ENCODE results near the gene MUSK. TPM values are rescaled to one million over a fixed set of nuclear protein-coding genes. Genes with fewer than 3 reads are reported as not detected.

MUSK gene
- total and polyA plus RNA-seq, 2 experiments from 2014 or later: not detected

DNA sequence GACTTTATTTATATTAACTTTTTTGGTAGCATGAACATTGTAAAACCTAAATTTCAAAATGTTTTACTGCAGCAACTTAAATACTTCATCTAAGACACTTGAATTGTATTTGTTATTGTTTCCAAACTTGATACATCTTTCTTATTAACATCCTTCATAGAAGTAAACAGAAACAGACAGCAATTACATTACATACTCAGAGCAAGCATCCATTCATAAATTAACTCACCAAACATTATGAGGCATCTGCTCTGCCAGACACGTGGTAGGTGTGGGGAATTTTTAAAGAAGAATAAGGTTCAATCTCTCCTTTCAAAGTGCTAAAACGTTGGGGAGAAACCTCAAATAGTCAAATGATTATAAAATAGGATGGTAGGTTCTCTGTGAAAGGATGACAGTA, 130.8 kb downstream of the MUSK start (continued):
- TF ChIP-seq, protein P1, sequence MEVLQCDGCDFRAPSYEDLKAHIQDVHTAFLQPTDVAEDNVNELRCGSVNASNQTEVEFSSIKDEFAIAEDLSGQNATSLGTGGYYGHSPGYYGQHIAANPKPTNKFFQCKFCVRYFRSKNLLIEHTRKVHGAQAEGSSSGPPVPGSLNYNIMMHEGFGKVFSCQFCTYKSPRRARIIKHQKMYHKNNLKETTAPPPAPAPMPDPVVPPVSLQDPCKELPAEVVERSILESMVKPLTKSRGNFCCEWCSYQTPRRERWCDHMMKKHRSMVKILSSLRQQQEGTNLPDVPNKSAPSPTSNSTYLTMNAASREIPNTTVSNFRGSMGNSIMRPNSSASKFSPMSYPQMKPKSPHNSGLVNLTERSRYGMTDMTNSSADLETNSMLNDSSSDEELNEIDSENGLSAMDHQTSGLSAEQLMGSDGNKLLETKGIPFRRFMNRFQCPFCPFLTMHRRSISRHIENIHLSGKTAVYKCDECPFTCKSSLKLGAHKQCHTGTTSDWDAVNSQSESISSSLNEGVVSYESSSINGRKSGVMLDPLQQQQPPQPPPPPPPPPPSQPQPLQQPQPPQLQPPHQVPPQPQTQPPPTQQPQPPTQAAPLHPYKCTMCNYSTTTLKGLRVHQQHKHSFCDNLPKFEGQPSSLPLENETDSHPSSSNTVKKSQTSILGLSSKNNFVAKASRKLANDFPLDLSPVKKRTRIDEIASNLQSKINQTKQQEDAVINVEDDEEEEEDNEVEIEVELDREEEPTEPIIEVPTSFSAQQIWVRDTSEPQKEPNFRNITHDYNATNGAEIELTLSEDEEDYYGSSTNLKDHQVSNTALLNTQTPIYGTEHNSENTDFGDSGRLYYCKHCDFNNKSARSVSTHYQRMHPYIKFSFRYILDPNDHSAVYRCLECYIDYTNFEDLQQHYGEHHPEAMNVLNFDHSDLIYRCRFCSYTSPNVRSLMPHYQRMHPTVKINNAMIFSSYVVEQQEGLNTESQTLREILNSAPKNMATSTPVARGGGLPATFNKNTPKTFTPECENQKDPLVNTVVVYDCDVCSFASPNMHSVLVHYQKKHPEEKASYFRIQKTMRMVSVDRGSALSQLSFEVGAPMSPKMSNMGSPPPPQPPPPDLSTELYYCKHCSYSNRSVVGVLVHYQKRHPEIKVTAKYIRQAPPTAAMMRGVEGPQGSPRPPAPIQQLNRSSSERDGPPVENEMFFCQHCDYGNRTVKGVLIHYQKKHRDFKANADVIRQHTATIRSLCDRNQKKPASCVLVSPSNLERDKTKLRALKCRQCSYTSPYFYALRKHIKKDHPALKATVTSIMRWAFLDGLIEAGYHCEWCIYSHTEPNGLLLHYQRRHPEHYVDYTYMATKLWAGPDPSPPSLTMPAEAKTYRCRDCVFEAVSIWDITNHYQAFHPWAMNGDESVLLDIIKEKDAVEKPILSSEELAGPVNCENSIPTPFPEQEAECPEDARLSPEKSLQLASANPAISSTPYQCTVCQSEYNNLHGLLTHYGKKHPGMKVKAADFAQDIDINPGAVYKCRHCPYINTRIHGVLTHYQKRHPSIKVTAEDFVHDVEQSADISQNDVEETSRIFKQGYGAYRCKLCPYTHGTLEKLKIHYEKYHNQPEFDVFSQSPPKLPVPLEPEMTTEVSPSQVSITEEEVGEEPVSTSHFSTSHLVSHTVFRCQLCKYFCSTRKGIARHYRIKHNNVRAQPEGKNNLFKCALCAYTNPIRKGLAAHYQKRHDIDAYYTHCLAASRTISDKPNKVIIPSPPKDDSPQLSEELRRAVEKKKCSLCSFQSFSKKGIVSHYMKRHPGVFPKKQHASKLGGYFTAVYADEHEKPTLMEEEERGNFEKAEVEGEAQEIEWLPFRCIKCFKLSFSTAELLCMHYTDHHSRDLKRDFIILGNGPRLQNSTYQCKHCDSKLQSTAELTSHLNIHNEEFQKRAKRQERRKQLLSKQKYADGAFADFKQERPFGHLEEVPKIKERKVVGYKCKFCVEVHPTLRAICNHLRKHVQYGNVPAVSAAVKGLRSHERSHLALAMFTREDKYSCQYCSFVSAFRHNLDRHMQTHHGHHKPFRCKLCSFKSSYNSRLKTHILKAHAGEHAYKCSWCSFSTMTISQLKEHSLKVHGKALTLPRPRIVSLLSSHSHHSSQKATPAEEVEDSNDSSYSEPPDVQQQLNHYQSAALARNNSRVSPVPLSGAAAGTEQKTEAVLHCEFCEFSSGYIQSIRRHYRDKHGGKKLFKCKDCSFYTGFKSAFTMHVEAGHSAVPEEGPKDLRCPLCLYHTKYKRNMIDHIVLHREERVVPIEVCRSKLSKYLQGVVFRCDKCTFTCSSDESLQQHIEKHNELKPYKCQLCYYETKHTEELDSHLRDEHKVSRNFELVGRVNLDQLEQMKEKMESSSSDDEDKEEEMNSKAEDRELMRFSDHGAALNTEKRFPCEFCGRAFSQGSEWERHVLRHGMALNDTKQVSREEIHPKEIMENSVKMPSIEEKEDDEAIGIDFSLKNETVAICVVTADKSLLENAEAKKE (CRISPR knock-in tag; IDR thresholded peaks at IDR 0.05): no peak

DNA sequence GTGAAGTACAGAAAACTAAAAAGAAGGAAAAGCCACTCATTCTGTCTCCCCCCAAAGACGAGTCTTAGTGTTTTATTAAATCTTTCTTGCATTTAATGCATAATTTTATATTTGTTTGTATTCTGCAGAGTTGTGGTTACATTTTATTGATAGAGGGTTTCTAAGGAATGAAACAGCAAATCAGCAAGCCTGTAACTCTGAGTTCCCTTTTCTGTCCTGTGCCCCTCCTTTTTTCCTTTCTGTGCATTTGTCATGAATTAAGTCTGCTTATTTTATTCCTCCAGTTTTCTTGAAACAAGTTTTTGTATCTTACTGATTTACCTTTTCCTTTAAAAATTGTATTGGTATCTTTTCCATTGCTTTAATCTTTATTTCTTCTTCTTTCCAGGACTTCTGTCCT, 132.8 kb downstream of the MUSK start:
- H3K27me3 ChIP-seq (ENCODE audit: insufficient read depth): no peaks in the 10 kb centered on the region
- no peaks in the 10 kb centered on the region; the same call in 1 of the 2 replicates for H3K9me2 ChIP-seq (ENCODE audit: insufficient read depth)
- H3K4me3 ChIP-seq: no peak overlapping the region
- H3K79me2 ChIP-seq (replicated peaks; ENCODE audit: insufficient read depth): no peaks in the 10 kb centered on the region
- H3K4me1 Mint-ChIP-seq: no peaks in the 10 kb centered on the region
- no peaks in the 10 kb centered on the region for H3K36me3 Mint-ChIP-seq (ENCODE audit: low read depth)
- peaks cover 3% of the 10 kb centered on the region; the same call in 2 of the 3 replicates for H3K9me3 Mint-ChIP-seq
- H3K27ac ChIP-seq (ENCODE audit: low read depth): no peak overlapping the region
- H3K36me3 ChIP-seq (ENCODE audit: insufficient read depth): no peaks in the 10 kb centered on the region
- H3K27ac Mint-ChIP-seq: no peak overlapping the region
- H2AFZ ChIP-seq: no peak overlapping the region
- H3K27me3 Mint-ChIP-seq (ENCODE audit: insufficient read depth, low read depth, poor library complexity): no peaks in the 10 kb centered on the region
- H4K20me1 ChIP-seq (replicated peaks; ENCODE audit: insufficient read depth): no peaks in the 10 kb centered on the region
- no peak for DNase-seq (ENCODE audit: low spot score)
- H3K4me2 ChIP-seq: no peak overlapping the region
- no peak overlapping the region for H3K4me3 Mint-ChIP-seq
- no peak for ATAC-seq
- H3K4me1 ChIP-seq (ENCODE audit: insufficient read depth): no peaks in the 10 kb centered on the region
- no peaks in the 10 kb centered on the region for H3F3A ChIP-seq (replicated peaks; ENCODE audit: low read depth)
- TF ChIP-seq CREB1 (CRISPR knock-in tag; IDR thresholded peaks at IDR 0.05; ENCODE audit: low read depth): no peak
- TF ChIP-seq ZNF331 (CRISPR knock-in tag; IDR thresholded peaks at IDR 0.05; ENCODE audit: low read depth): no peak
- TF ChIP-seq, protein P2, sequence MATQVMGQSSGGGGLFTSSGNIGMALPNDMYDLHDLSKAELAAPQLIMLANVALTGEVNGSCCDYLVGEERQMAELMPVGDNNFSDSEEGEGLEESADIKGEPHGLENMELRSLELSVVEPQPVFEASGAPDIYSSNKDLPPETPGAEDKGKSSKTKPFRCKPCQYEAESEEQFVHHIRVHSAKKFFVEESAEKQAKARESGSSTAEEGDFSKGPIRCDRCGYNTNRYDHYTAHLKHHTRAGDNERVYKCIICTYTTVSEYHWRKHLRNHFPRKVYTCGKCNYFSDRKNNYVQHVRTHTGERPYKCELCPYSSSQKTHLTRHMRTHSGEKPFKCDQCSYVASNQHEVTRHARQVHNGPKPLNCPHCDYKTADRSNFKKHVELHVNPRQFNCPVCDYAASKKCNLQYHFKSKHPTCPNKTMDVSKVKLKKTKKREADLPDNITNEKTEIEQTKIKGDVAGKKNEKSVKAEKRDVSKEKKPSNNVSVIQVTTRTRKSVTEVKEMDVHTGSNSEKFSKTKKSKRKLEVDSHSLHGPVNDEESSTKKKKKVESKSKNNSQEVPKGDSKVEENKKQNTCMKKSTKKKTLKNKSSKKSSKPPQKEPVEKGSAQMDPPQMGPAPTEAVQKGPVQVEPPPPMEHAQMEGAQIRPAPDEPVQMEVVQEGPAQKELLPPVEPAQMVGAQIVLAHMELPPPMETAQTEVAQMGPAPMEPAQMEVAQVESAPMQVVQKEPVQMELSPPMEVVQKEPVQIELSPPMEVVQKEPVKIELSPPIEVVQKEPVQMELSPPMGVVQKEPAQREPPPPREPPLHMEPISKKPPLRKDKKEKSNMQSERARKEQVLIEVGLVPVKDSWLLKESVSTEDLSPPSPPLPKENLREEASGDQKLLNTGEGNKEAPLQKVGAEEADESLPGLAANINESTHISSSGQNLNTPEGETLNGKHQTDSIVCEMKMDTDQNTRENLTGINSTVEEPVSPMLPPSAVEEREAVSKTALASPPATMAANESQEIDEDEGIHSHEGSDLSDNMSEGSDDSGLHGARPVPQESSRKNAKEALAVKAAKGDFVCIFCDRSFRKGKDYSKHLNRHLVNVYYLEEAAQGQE (IDR thresholded peaks at IDR 0.05; ENCODE audit: unreplicated experiment): no peak
- TF ChIP-seq, protein P1 (CRISPR knock-in tag; IDR thresholded peaks at IDR 0.05): no peak
- TF ChIP-seq JUNB (IDR thresholded peaks at IDR 0.05; ENCODE audit: unreplicated experiment): no peak

All from GM23338 (cell line).